Measurements from ENCODE around the gene RPLP2.

The RPLP2 gene

DNA sequence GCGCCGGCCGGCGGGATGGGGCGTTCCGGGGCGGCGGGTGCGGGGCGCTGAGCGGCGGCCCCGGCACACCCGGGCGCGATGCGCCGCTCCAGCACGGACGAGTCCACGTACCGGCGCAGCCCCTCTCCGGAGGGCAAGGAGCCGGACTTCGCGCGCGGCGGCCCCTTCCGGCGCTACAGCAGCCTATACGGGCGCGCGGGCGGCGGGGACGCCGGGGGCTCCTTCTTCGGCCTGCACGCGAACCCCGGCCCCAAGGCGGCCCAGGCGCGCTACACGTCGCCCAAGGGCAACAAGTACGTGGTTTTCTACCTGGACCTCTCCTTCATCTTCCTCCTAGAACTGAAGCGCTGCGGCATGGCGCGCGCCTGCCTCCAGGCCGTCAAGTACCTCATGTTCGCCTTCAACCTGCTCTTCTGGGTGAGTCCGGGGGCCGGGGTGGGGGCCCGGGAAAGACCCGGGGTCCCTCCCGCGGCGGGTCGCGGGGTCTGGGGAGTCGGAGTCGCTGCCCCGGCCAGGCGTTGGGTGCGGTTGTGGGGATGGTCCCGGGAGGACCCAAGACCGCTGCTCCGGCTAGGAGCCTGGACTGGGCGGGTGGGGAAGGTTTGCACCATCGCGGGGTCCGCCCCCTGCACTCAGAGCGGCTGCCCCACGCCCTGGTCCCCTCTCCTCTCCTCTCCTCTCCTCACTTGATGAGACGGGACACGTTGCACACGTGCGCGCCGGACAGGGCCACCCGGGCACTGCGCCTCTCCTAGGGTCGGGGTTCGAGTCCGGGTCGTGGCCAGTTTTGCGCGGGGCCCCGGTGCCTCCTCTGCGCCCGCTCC lies 40.4 kb downstream of the RPLP2 start:
- peak overlapping the region; percentile 34 for H3K4me3 ChIP-seq (replicated peaks; ENCODE audit: low read depth, low read length)
- TF ChIP-seq, protein P1, sequence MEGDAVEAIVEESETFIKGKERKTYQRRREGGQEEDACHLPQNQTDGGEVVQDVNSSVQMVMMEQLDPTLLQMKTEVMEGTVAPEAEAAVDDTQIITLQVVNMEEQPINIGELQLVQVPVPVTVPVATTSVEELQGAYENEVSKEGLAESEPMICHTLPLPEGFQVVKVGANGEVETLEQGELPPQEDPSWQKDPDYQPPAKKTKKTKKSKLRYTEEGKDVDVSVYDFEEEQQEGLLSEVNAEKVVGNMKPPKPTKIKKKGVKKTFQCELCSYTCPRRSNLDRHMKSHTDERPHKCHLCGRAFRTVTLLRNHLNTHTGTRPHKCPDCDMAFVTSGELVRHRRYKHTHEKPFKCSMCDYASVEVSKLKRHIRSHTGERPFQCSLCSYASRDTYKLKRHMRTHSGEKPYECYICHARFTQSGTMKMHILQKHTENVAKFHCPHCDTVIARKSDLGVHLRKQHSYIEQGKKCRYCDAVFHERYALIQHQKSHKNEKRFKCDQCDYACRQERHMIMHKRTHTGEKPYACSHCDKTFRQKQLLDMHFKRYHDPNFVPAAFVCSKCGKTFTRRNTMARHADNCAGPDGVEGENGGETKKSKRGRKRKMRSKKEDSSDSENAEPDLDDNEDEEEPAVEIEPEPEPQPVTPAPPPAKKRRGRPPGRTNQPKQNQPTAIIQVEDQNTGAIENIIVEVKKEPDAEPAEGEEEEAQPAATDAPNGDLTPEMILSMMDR (IDR thresholded peaks at IDR 0.05; ENCODE audit: low read depth, low read length, missing control alignments), result no peak

DNA sequence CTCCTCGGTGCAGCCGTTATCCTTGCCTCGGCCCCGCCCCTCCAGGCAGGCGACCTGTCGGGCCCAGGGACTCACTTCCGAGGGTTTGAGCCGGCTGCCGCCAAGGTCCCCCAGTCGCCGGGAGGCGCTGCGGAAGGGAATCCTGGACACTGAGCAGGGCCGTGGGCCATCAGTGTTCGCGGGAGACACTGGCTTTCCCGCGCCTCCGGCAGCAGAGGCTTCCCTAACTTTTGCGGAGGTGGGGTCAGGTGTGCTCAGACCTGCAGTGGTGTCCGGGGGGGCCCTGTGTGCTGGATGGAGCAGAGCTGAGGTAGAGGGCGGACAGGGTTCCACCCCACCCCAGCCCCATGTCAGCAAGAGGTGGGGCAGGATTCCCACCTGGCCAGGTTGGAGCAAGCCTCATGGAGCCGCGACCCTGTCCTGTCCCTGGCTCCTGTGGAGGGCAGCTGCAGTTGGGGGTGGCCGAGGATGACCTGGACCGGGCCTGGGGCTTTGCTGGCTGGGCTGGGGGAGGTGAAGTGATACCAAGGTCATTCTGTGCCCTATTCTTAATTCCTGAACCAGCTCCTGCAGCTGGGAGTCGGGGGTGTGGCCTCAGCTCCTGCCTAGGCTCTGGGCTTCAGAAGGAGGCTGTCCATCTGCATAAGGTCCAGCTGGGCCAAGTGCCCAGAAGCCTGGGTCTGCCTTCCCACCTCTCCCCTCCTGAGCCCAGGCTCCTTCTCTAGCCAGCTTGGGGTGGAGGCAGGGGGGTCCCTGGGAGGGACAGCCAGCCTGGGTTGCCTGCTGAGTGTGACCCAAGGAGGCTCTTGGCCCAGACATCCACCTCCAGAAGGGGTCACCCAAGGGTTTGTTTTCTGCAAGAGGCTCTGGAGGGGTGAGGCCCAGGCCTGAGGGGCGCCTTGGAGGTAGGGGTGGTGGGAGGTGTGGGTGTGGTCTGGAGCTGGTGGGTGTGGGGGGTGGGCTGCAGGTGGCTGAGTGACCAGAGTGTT lies 41.3 kb downstream of the RPLP2 start:
- no peak for DNase-seq (ENCODE audit: extremely low read depth, low read depth)
- 0 out of 2 replicates have a peak overlapping the region, but pooled peaks have one; percentile 1 for H3K4me3 ChIP-seq (replicated peaks; ENCODE audit: low read depth, low read length)
- TF ChIP-seq, protein P1 (IDR thresholded peaks at IDR 0.05; ENCODE audit: low read depth, low read length, missing control alignments), result no peak

More for the DNA sequence above, 40.4 kb downstream of the RPLP2 start:
- no peak for DNase-seq (ENCODE audit: extremely low read depth, low read depth)

DNA sequence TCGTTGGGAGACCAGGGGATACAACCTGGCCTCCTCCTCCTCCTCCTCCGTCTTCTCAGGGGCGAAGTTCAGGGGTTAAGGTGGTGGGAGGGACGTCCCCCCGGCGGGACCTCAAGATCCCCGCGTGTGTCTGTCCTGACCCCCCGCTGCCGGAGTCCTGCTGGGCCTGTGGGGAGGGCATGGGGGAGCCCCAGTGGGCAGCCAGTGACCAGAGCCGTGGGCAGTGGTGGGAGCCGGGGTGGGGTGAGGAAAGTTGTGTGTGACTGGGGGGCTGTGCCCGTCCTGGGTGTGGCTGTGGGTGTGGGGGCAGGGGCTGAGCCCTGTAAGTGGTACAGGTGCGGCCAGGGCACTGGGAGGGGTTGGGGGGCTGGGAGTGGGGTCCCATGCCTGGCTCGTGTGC lies 43.0 kb downstream of the RPLP2 start:
- DNase-seq (ENCODE audit: extremely low read depth, low read depth), result no peak
- H3K4me3 ChIP-seq (replicated peaks; ENCODE audit: low read depth, low read length), result no peak overlapping the region
- TF ChIP-seq, protein P1 (IDR thresholded peaks at IDR 0.05; ENCODE audit: low read depth, low read length, missing control alignments), result no peak

DNA sequence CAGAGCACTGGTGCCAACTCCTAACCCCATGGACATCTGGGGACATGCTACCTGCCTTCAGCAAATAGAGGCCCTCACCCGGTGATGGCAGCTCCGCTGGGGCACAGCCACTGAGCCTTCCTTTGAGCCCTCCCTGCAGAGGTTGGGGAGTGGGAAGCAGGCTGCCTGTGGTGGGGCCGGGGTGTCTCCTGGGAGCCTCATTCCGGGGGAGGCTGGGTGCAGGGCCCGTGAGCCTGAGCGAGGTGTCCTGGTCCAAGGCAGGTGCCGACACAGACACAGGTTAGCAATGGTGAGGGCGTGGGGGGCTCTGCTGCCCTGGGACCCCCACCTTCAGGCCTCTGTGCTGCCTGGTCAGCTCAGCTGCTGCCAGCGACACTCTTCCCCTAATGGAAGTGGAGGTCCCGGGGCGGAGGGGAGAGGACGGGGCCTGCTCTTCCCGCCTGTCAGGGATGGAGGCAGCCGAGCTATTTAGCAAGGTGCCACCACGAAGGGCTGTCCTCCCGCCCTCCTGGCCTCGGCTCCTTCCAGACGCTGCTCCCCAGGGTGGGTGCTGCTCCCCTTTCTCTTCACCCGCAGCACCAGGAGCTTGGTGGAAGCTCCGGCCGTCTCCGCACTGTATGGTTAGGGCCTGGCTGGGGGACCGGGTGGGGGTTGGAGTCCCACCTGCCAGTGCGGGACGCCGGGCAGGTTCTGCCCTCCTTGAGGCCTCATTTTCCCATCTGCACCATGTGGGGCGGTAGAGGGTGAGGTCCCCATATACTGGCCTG lies 44.1 kb downstream of the RPLP2 start:
- no peak for DNase-seq (ENCODE audit: extremely low read depth, low read depth)
- TF ChIP-seq, protein P1 (IDR thresholded peaks at IDR 0.05; ENCODE audit: low read depth, low read length, missing control alignments), result no peak
- H3K4me3 ChIP-seq (replicated peaks; ENCODE audit: low read depth, low read length), result no peak overlapping the region

DNA sequence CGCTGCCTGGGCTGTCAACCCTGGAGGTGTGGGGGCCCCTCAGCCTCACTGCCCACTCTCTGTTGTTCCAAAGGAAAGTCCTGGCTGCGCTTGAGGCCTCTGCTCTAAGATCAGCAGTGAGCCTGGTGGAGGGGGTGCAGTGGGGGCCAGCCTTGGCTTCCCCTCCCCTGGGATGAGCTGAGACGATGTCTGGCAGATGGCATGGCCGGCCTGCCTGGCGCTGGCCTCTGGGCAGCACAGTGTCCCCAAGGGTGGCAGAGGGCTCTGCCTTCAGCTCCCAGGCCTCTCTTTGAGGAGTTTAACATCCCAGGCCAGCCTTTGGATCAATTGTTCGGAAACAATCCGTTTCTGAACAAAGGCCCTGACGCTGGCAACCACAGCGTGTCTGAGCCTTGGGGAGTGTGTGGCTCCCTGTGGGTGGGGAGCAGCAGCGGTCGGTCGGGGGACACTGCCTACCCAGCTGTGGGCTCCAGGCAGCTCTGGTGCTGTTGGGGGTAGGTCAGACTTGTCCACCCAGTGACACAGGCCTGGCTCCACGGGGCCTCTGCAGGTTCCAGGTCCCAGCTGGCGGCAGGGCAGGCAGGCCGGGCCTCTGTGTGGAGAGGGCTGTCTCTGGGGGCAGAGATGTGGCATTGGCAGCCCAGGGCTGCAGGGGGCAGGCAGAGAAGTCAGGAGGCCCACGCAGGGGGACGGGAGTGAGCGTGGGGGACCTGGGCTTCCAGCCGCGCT lies 45.0 kb downstream of the RPLP2 start:
- DNase-seq (ENCODE audit: extremely low read depth, low read depth), result no peak
- TF ChIP-seq, protein P1 (IDR thresholded peaks at IDR 0.05; ENCODE audit: low read depth, low read length, missing control alignments), result no peak
- no peak overlapping the region for H3K4me3 ChIP-seq (replicated peaks; ENCODE audit: low read depth, low read length)

DNA sequence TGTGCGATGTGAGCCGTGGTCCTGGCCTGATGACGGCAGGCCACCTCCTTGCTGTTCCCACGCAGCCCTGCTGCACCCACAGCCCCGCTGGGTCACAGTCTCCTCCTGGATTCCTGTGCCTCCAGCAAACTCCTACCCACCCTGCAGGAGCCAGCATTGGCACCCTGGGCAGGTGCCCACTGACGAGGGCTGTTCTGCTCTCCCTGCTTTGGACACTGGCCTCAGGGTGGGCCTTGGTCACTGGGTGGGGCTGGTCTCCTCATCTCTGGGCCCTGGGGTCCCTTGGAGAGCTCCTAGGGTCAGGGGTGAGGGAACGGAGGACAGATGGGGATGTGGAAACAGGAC lies 45.5 kb downstream of the RPLP2 start:
- no peak overlapping the region for H3K4me3 ChIP-seq (replicated peaks; ENCODE audit: low read depth, low read length)
- no peak for DNase-seq (ENCODE audit: extremely low read depth, low read depth)
- TF ChIP-seq, protein P1 (IDR thresholded peaks at IDR 0.05; ENCODE audit: low read depth, low read length, missing control alignments), result no peak
